ENCODE measurements around the gene CEACAM19.

- TF ChIP-seq CTCF (IDR thresholded peaks at IDR 0.05 in 8 of 11, conservative IDR thresholded peaks at IDR 0.05 in 3 of 11) = no peak
- no peak for TF ChIP-seq POLR2A (IDR thresholded peaks at IDR 0.05)
Observed at GRCh38 chr19:44661904-44662303, 9.4 kb upstream of the CEACAM19 start.

Measured in spleen (tissue), 7 donors.